ENCODE data around the gene TMEM245. TPM values are rescaled to one million over a fixed set of nuclear protein-coding genes. Genes with fewer than 3 reads are reported as not detected.

The TMEM245 gene
- total and polyA plus RNA-seq, 2 of the 13 experiments (the other 11 are each of a cell fraction or from before 2014, with no cell fraction given): 53.5 to 55.4 TPM

DNA sequence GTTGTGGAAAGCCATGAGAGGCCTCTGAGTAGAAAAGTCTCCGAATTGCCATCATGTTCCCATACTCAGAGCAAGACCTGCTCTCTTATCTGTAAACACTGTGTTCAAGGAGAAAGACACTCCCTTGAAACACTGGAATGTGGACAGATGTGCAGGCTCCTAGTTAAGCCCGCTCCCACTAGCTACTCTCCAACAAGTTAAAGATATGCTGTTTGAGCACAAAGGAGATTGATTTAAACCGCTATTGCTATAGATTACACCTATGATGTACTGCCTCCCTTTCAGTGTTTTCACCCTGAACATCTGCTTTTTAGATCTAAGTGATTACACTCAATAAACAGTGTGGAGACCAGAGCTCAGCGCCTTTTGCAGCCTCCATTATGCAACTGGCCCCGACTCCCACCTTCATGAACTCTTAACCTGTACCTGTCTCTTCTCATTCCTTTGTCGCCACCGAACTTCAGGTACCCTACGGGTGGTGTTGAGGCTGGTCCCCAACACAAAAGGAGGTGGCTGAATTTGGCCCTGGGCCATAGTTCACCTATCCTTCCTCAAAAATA, 47.5 kb downstream of the TMEM245 start (continued):
- TF ChIP-seq, protein P1, sequence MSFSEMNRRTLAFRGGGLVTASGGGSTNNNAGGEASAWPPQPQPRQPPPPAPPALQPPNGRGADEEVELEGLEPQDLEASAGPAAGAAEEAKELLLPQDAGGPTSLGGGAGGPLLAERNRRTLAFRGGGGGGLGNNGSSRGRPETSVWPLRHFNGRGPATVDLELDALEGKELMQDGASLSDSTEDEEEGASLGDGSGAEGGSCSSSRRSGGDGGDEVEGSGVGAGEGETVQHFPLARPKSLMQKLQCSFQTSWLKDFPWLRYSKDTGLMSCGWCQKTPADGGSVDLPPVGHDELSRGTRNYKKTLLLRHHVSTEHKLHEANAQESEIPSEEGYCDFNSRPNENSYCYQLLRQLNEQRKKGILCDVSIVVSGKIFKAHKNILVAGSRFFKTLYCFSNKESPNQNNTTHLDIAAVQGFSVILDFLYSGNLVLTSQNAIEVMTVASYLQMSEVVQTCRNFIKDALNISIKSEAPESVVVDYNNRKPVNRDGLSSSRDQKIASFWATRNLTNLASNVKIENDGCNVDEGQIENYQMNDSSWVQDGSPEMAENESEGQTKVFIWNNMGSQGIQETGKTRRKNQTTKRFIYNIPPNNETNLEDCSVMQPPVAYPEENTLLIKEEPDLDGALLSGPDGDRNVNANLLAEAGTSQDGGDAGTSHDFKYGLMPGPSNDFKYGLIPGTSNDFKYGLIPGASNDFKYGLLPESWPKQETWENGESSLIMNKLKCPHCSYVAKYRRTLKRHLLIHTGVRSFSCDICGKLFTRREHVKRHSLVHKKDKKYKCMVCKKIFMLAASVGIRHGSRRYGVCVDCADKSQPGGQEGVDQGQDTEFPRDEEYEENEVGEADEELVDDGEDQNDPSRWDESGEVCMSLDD (CRISPR knock-in tag; IDR thresholded peaks at IDR 0.05; ENCODE audit: borderline replicate concordance): no peak
- TF ChIP-seq, protein P2, sequence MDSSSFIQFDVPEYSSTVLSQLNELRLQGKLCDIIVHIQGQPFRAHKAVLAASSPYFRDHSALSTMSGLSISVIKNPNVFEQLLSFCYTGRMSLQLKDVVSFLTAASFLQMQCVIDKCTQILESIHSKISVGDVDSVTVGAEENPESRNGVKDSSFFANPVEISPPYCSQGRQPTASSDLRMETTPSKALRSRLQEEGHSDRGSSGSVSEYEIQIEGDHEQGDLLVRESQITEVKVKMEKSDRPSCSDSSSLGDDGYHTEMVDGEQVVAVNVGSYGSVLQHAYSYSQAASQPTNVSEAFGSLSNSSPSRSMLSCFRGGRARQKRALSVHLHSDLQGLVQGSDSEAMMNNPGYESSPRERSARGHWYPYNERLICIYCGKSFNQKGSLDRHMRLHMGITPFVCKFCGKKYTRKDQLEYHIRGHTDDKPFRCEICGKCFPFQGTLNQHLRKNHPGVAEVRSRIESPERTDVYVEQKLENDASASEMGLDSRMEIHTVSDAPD (CRISPR knock-in tag; IDR thresholded peaks at IDR 0.05): no peak
- TF ChIP-seq, protein P3, sequence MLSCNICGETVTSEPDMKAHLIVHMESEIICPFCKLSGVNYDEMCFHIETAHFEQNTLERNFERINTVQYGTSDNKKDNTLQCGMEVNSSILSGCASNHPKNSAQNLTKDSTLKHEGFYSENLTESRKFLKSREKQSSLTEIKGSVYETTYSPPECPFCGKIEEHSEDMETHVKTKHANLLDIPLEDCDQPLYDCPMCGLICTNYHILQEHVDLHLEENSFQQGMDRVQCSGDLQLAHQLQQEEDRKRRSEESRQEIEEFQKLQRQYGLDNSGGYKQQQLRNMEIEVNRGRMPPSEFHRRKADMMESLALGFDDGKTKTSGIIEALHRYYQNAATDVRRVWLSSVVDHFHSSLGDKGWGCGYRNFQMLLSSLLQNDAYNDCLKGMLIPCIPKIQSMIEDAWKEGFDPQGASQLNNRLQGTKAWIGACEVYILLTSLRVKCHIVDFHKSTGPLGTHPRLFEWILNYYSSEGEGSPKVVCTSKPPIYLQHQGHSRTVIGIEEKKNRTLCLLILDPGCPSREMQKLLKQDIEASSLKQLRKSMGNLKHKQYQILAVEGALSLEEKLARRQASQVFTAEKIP (CRISPR knock-in tag; IDR thresholded peaks at IDR 0.05; ENCODE audit: borderline replicate concordance): no peak
- TF ChIP-seq SKI (IDR thresholded peaks at IDR 0.05; ENCODE audit: partially characterized antibody): no peak
- TF ChIP-seq REXO4 (CRISPR knock-in tag; IDR thresholded peaks at IDR 0.05; ENCODE audit: borderline replicate concordance): no peak
- no peak; the same call in 1 of the 2 replicates for TF ChIP-seq IRF2 (CRISPR knock-in tag; IDR thresholded peaks at IDR 0.05)
- TF ChIP-seq, protein P4, sequence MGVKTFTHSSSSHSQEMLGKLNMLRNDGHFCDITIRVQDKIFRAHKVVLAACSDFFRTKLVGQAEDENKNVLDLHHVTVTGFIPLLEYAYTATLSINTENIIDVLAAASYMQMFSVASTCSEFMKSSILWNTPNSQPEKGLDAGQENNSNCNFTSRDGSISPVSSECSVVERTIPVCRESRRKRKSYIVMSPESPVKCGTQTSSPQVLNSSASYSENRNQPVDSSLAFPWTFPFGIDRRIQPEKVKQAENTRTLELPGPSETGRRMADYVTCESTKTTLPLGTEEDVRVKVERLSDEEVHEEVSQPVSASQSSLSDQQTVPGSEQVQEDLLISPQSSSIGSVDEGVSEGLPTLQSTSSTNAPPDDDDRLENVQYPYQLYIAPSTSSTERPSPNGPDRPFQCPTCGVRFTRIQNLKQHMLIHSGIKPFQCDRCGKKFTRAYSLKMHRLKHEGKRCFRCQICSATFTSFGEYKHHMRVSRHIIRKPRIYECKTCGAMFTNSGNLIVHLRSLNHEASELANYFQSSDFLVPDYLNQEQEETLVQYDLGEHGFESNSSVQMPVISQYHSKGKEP (CRISPR knock-in tag; IDR thresholded peaks at IDR 0.05): no peak
- TF ChIP-seq NFE2L2 (IDR thresholded peaks at IDR 0.05; ENCODE audit: low read length): no peak
- TF ChIP-seq ZNF749 (CRISPR knock-in tag; IDR thresholded peaks at IDR 0.05; ENCODE audit: borderline replicate concordance): no peak
- no peak for TF ChIP-seq ZNF547 (CRISPR knock-in tag; IDR thresholded peaks at IDR 0.05)
- TF ChIP-seq AKAP8 (CRISPR knock-in tag; IDR thresholded peaks at IDR 0.05): no peak
- peak; percentile 39 for TF ChIP-seq ZEB1 (IDR thresholded peaks at IDR 0.05; ENCODE audit: insufficient replicate concordance, low read depth)
- TF ChIP-seq TCF7L2 (IDR thresholded peaks at IDR 0.05; ENCODE audit: low read depth, low read length): no peak
- no peak for TF ChIP-seq RFX3 (CRISPR knock-in tag; IDR thresholded peaks at IDR 0.05)
- TF ChIP-seq SP2 (CRISPR knock-in tag; IDR thresholded peaks at IDR 0.05): no peak
- no peak for TF ChIP-seq RORA (CRISPR knock-in tag; IDR thresholded peaks at IDR 0.05)
- no peak for TF ChIP-seq ZNF33B (CRISPR knock-in tag; IDR thresholded peaks at IDR 0.05)
- TF ChIP-seq TRIM24 (CRISPR knock-in tag; IDR thresholded peaks at IDR 0.05): no peak
- TF ChIP-seq ZBTB38 (CRISPR knock-in tag; IDR thresholded peaks at IDR 0.05): 0 out of 2 replicates have a peak, but pooled peaks have one; percentile 24
- TF ChIP-seq, protein P5, sequence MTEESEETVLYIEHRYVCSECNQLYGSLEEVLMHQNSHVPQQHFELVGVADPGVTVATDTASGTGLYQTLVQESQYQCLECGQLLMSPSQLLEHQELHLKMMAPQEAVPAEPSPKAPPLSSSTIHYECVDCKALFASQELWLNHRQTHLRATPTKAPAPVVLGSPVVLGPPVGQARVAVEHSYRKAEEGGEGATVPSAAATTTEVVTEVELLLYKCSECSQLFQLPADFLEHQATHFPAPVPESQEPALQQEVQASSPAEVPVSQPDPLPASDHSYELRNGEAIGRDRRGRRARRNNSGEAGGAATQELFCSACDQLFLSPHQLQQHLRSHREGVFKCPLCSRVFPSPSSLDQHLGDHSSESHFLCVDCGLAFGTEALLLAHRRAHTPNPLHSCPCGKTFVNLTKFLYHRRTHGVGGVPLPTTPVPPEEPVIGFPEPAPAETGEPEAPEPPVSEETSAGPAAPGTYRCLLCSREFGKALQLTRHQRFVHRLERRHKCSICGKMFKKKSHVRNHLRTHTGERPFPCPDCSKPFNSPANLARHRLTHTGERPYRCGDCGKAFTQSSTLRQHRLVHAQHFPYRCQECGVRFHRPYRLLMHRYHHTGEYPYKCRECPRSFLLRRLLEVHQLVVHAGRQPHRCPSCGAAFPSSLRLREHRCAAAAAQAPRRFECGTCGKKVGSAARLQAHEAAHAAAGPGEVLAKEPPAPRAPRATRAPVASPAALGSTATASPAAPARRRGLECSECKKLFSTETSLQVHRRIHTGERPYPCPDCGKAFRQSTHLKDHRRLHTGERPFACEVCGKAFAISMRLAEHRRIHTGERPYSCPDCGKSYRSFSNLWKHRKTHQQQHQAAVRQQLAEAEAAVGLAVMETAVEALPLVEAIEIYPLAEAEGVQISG (CRISPR knock-in tag; IDR thresholded peaks at IDR 0.05): no peak
- TF ChIP-seq ATAD3A (CRISPR knock-in tag; IDR thresholded peaks at IDR 0.05): no peak

Data from HepG2 (cell line).